ENCODE measurements around the gene ACTR3.

Gene ACTR3

GRCh38 chr2:113857464-113857863 is 32.4 kb upstream of the ACTR3 start:
- in situ Hi-C loops (cut with MboI; ENCODE audit: low sequenced_read_pairs, unreplicated experiment) = no loop called here
- DNase-seq (ENCODE audit: low spot score) = no peak
- TF ChIP-seq, protein P1, sequence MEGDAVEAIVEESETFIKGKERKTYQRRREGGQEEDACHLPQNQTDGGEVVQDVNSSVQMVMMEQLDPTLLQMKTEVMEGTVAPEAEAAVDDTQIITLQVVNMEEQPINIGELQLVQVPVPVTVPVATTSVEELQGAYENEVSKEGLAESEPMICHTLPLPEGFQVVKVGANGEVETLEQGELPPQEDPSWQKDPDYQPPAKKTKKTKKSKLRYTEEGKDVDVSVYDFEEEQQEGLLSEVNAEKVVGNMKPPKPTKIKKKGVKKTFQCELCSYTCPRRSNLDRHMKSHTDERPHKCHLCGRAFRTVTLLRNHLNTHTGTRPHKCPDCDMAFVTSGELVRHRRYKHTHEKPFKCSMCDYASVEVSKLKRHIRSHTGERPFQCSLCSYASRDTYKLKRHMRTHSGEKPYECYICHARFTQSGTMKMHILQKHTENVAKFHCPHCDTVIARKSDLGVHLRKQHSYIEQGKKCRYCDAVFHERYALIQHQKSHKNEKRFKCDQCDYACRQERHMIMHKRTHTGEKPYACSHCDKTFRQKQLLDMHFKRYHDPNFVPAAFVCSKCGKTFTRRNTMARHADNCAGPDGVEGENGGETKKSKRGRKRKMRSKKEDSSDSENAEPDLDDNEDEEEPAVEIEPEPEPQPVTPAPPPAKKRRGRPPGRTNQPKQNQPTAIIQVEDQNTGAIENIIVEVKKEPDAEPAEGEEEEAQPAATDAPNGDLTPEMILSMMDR (IDR thresholded peaks at IDR 0.05; ENCODE audit: borderline replicate concordance, control extremely low read depth, extremely low read depth, insufficient read depth, missing control alignments) = no peak

GRCh38 chr2:113858764-113859163 is 31.1 kb upstream of the ACTR3 start:
- in situ Hi-C loops (cut with MboI; ENCODE audit: low sequenced_read_pairs, unreplicated experiment) = no loop called here
- DNase-seq (ENCODE audit: low spot score) = no peak
- TF ChIP-seq, protein P1 (IDR thresholded peaks at IDR 0.05; ENCODE audit: borderline replicate concordance, control extremely low read depth, extremely low read depth, insufficient read depth, missing control alignments) = no peak

GRCh38 chr2:113861740-113862139 is 28.1 kb upstream of the ACTR3 start:
- no peak for DNase-seq (ENCODE audit: low spot score)
- in situ Hi-C loops (cut with MboI; ENCODE audit: low sequenced_read_pairs, unreplicated experiment) = no loop called here

DNA sequence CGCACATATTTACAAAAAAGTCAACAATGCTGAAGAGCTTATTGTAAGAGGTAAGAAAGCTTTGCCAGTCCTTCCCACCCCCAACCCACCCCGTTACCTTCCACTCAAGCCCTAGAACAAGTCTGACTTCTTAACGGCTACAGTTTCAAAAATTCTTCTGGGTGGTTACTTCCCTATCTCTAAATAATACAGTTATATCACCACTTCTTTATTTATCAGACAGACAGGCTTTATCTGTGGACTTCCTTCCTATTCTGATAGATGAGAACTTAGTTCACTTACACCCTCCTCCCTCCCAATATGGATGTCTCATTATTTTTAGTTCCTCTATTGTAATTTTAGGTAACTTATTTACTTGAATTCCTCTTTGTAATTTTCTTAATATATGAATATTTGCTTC is 26.7 kb upstream of the ACTR3 start:
- TF ChIP-seq, protein P1 (IDR thresholded peaks at IDR 0.05; ENCODE audit: borderline replicate concordance, control extremely low read depth, extremely low read depth, insufficient read depth, missing control alignments) = no peak
- no peak for DNase-seq (ENCODE audit: low spot score)

More at GRCh38 chr2:113861740-113862139, 28.1 kb upstream of the ACTR3 start:
- TF ChIP-seq, protein P1 (IDR thresholded peaks at IDR 0.05; ENCODE audit: borderline replicate concordance, control extremely low read depth, extremely low read depth, insufficient read depth, missing control alignments) = no peak

GRCh38 chr2:113867571-113867970 is 22.3 kb upstream of the ACTR3 start:
- in situ Hi-C loops (cut with MboI; ENCODE audit: low sequenced_read_pairs, unreplicated experiment) = no loop called here
- TF ChIP-seq, protein P1 (IDR thresholded peaks at IDR 0.05; ENCODE audit: borderline replicate concordance, control extremely low read depth, extremely low read depth, insufficient read depth, missing control alignments) = no peak
- DNase-seq (ENCODE audit: low spot score) = no peak

More for the DNA sequence above, 26.7 kb upstream of the ACTR3 start:
- in situ Hi-C loops (cut with MboI; ENCODE audit: low sequenced_read_pairs, unreplicated experiment) = no loop called here

- no peak for DNase-seq (ENCODE audit: low spot score)
- TF ChIP-seq, protein P1 (IDR thresholded peaks at IDR 0.05; ENCODE audit: borderline replicate concordance, control extremely low read depth, extremely low read depth, insufficient read depth, missing control alignments) = no peak
- in situ Hi-C loops (cut with MboI; ENCODE audit: low sequenced_read_pairs, unreplicated experiment) = no loop called here
Measured at GRCh38 chr2:113869253-113869652, 20.6 kb upstream of the ACTR3 start.

GRCh38 chr2:113872201-113872600 is 17.7 kb upstream of the ACTR3 start:
- in situ Hi-C loops (cut with MboI; ENCODE audit: low sequenced_read_pairs, unreplicated experiment) = no loop called here
- TF ChIP-seq, protein P1 (IDR thresholded peaks at IDR 0.05; ENCODE audit: borderline replicate concordance, control extremely low read depth, extremely low read depth, insufficient read depth, missing control alignments) = no peak
- DNase-seq (ENCODE audit: low spot score) = no peak
